PFSK-1 (cell line): Measurements from ENCODE around the gene CYP4V2. TPM values are rescaled to one million over a fixed set of nuclear protein-coding genes. Genes with fewer than 3 reads are reported as not detected.

Experiments used
- FOXP2 ChIP-seq: optimal IDR thresholded peaks from 2 replicates; pipeline ENCODE3; 2011; ENCODE audit warnings: borderline replicate concordance, control low read depth, inconsistent platforms; ENCODE audit not compliant: insufficient read depth; ENCODE audit errors: extremely low read length, extremely low read depth
- POLR2AphosphoS5 ChIP-seq: IDR thresholded peaks from 2 replicates; pipeline ENCODE4 v1.6.1; 2012; ENCODE audit warnings: low read depth, mild to moderate bottlenecking, control low read depth, low read length, moderate library complexity
- REST ChIP-seq, 2 experiments: IDR thresholded peaks; 2 replicates each; pipeline versions ENCODE4 v1.6.1 to v1.8.0; 2011 to 2012; ENCODE audit warnings: low read depth in 2 of 2, low read length in 2 of 2, control low read depth in 1 of 2, inconsistent platforms in 1 of 2, mild to moderate bottlenecking in 1 of 2, moderate library complexity in 1 of 2; ENCODE audit not compliant: insufficient read depth in 1 of 2
- SIN3A ChIP-seq: IDR thresholded peaks from 2 replicates; pipeline ENCODE4 v1.6.1; 2012; ENCODE audit warnings: mild to moderate bottlenecking, low read length, moderate library complexity, borderline replicate concordance; ENCODE audit not compliant: insufficient read depth
- TAF1 ChIP-seq: IDR thresholded peaks from 2 replicates; pipeline ENCODE4 v1.6.1; 2012; ENCODE audit warnings: low read length, control low read depth, borderline replicate concordance; ENCODE audit not compliant: insufficient read depth
- polyA plus RNA-seq: library from polyadenylated mRNA; unstranded; fragments of >200 nt; gene quantifications from one replicate; pipeline ENCODE4 v1.2.1, GENCODE V29; 2012; ENCODE audit warnings: low read depth, missing spikeins; ENCODE audit not compliant: insufficient read length

CYP4V2 gene
- not detected for polyA plus RNA-seq

DNA sequence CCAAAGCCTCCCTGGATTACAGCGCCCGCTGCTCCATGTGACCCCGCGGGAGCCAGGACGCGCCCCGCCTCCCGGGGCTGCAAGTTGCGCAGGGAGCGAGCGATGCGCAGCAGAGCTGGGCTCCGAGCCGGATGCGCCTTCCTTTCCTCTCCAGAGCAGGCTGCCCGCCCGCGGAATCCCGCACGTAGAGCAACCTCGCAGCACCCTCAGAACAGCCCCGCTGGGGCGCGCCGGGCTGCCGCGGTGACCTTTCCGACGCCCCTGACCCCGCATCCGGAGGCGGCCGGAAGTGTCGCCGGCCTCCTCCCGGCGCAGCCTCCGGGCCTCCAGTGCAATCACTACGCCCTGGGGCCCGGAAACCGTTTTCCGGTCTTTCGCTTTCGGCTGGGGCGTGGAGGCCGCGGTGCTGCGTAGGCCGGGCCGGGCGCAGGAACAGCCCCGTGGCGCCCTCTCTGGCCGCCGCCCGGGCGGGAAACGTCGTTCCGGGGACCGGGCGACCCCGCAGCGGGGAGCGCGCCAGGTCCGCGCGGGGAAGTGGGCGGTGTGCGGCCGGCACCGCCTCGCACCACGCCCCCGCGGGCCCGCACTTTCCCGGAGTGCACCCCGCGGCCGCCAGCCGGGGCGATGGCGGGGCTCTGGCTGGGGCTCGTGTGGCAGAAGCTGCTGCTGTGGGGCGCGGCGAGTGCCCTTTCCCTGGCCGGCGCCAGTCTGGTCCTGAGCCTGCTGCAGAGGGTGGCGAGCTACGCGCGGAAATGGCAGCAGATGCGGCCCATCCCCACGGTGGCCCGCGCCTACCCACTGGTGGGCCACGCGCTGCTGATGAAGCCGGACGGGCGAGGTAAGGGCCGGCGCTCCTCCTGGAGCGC is at the start of gene CYP4V2:
Gene CYP4V2, plus strand, starts transcription at position 368 of the 866 bp plus-strand sequence. Its CDS starts 257 bp downstream, at position 625.
- TF ChIP-seq TAF1 (no peak), SIN3A (no peak), FOXP2 (no peak), POLR2AphosphoS5 (no peak), REST (IDR thresholded peaks at IDR 0.05; ENCODE audit: insufficient read depth in 1 of 2, low read depth in 2 of 2, low read length in 2 of 2) (no peak)

- TF ChIP-seq POLR2AphosphoS5 = no peak
- TF ChIP-seq TAF1 = no peak
- no peak for TF ChIP-seq SIN3A
- TF ChIP-seq FOXP2 = no peak
- TF ChIP-seq REST (IDR thresholded peaks at IDR 0.05; ENCODE audit: insufficient read depth in 1 of 2, low read depth in 2 of 2, low read length in 2 of 2) = no peak
Measured at GRCh38 chr4:186144198-186144945, 47.0 kb upstream of the CYP4V2 start.

GRCh38 chr4:186144946-186145569 is 46.3 kb upstream of the CYP4V2 start:
- TF ChIP-seq TAF1 (no peak), FOXP2 (no peak), POLR2AphosphoS5 (no peak), REST (IDR thresholded peaks at IDR 0.05; ENCODE audit: insufficient read depth in 1 of 2, low read depth in 2 of 2, low read length in 2 of 2) (no peak), SIN3A (no peak)

DNA sequence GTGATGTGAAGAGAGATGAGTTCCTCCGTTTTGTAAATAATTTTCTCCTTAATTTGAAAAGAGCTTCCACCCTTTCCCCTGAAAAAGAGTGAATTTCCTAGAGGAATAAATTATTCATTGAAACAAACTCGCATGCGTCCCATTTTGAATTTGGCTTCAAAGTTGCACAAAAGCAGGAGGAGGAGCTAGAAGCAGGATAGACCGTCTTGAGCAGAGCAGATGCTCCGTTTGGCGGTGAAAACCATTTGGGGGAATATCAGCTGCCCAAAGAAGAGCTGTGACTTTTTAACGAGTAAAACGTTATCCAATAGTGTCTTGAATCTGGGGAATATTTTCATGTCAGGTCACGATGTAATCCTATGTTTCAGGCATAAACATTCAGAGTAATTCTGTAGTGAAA is 44.9 kb upstream of the CYP4V2 start:
- TF ChIP-seq REST (IDR thresholded peaks at IDR 0.05; ENCODE audit: insufficient read depth in 1 of 2, low read depth in 2 of 2, low read length in 2 of 2) (no peak), POLR2AphosphoS5 (no peak), FOXP2 (no peak), SIN3A (no peak), TAF1 (no peak)
